CD14-positive monocyte (primary cell): Measurements from ENCODE around the gene REC8. TPM values are rescaled to one million over a fixed set of nuclear protein-coding genes. Genes with fewer than 3 reads are reported as not detected.

ENCODE experiments used
- DNase-seq, 3 donors: peaks; one replicate each; pipeline ENCODE4 v3.0.0-alpha.2; 2011 to 2022
- H2AFZ ChIP-seq: 2 replicates; pipeline ENCODE4 v1.6.0; 2012; ENCODE audit warnings: mild to moderate bottlenecking, low read depth, low read length, inconsistent platforms; ENCODE audit not compliant: insufficient read depth, poor library complexity, severe bottlenecking
- H3K27ac ChIP-seq, 2 donors: 1 replicate in 1 of 2; 2 replicates in 1 of 2; pipeline ENCODE4 v1.5.1; 2012 to 2013; ENCODE audit warnings: low read length in 2 of 2, control low read depth in 1 of 2, inconsistent platforms in 1 of 2, low read depth in 1 of 2, mild to moderate bottlenecking in 1 of 2
- H3K27me3 ChIP-seq, 2 donors: one replicate each; pipeline versions ENCODE4 v1.6.0 to v1.6.1; 2011 to 2013; ENCODE audit warnings: low read length in 2 of 2; ENCODE audit not compliant: control insufficient read depth in 2 of 2, insufficient read depth in 2 of 2
- H3K36me3 ChIP-seq, 2 donors: replicated peaks in 1 of 2; 1 replicate in 1 of 2; 2 replicates in 1 of 2; pipeline versions ENCODE4 v1.5.1 to v1.6.1; 2012 to 2013; ENCODE audit warnings: low read length in 2 of 2, control low read depth in 1 of 2, inconsistent platforms in 1 of 2, mild to moderate bottlenecking in 1 of 2; ENCODE audit not compliant: insufficient read depth in 2 of 2, control insufficient read depth in 1 of 2
- H3K4me1 ChIP-seq, 2 donors: 1 replicate in 1 of 2; 2 replicates in 1 of 2; pipeline versions ENCODE4 v1.5.1 to v1.6.1; 2012 to 2013; ENCODE audit warnings: low read length in 2 of 2, control low read depth in 1 of 2, inconsistent platforms in 1 of 2, mild to moderate bottlenecking in 1 of 2, moderate library complexity in 1 of 2; ENCODE audit not compliant: insufficient read depth in 2 of 2, control insufficient read depth in 1 of 2
- H3K4me2 ChIP-seq: replicated peaks from 2 replicates; pipeline ENCODE3; 2012; ENCODE audit warnings: low read length, moderate library complexity, mild to moderate bottlenecking; ENCODE audit not compliant: poor library complexity, severe bottlenecking; ENCODE audit errors: extremely low read depth
- H3K4me3 ChIP-seq, 3 experiments: fragments of 200-600 bp in 1 of 3; sonication (generic) in 1 of 3; replicated peaks in 1 of 3; 1 replicate in 2 of 3; 2 replicates in 1 of 3; pipeline ENCODE4 v1.5.1; 2011 to 2013; ENCODE audit warnings: low read length in 3 of 3, mild to moderate bottlenecking in 3 of 3, control low read depth in 2 of 3, low read depth in 2 of 3, inconsistent platforms in 1 of 3, moderate library complexity in 1 of 3
- H3K79me2 ChIP-seq: 2 replicates; pipeline ENCODE4 v1.6.0; 2012; ENCODE audit warnings: mild to moderate bottlenecking, control low read depth, inconsistent platforms, low read length, moderate library complexity; ENCODE audit not compliant: insufficient read depth
- H3K9ac ChIP-seq: 2 replicates; pipeline ENCODE4 v1.6.0; 2017; ENCODE audit warnings: low read length, mild to moderate bottlenecking; ENCODE audit not compliant: insufficient read depth, poor library complexity, severe bottlenecking
- H3K9me3 ChIP-seq, 2 donors: replicated peaks in 1 of 2; 1 replicate in 1 of 2; 2 replicates in 1 of 2; pipeline versions ENCODE4 v1.5.1 to v1.6.1; 2012 to 2013; ENCODE audit warnings: low read length in 2 of 2, control low read depth in 1 of 2; ENCODE audit not compliant: control insufficient read depth in 1 of 2, insufficient read depth in 1 of 2
- H4K20me1 ChIP-seq: 2 replicates; pipeline ENCODE4 v1.6.0; 2012; ENCODE audit warnings: mild to moderate bottlenecking, low read length, control low read depth, moderate library complexity; ENCODE audit not compliant: insufficient read depth
- H3K27ac Mint-ChIP-seq, 7 donors: one replicate each; pipeline ENCODE4 v1.8.0; 2020; ENCODE audit warnings: mild to moderate bottlenecking in 7 of 7, mixed read lengths in 7 of 7, moderate library complexity in 6 of 7, inconsistent platforms in 2 of 7
- H3K27me3 Mint-ChIP-seq, 3 donors: one replicate each; pipeline ENCODE4 v1.8.0; 2021 to 2022; ENCODE audit warnings: low read depth in 3 of 3, mild to moderate bottlenecking in 3 of 3, mixed read lengths in 3 of 3, moderate library complexity in 3 of 3, inconsistent platforms in 1 of 3
- H3K36me3 Mint-ChIP-seq, 2 donors: one replicate each; pipeline ENCODE4 v1.8.0; 2020; ENCODE audit warnings: mixed read lengths in 2 of 2, inconsistent platforms in 1 of 2, mild to moderate bottlenecking in 1 of 2
- H3K4me1 Mint-ChIP-seq: one replicate; pipeline ENCODE4 v1.8.0; 2020; ENCODE audit warnings: mild to moderate bottlenecking, mixed read lengths
- H3K4me3 Mint-ChIP-seq, 2 donors: one replicate each; pipeline ENCODE4 v1.8.0; 2020; ENCODE audit warnings: mild to moderate bottlenecking in 2 of 2, mixed read lengths in 2 of 2, moderate library complexity in 1 of 2
- H3K9me3 Mint-ChIP-seq, 7 donors: one replicate each; pipeline ENCODE4 v1.8.0; 2020 to 2022; ENCODE audit warnings: mixed read lengths in 7 of 7, mild to moderate bottlenecking in 6 of 7, moderate library complexity in 6 of 7, inconsistent platforms in 2 of 7
- WGBS: methylation state at CpG from one replicate; pipeline ENCODE4 v1.1.5; 2013; ENCODE audit warnings: missing lambda C conversion rate; ENCODE audit not compliant: insufficient coverage; 5-methylcytosine and 5-hydroxymethylcytosine counted together
- intact Hi-C, 2 donors: fragments of 100-400 bp; cut with micrococcal nuclease; formaldehyde crosslinking; loops; one replicate each; pipeline versions ENCODE4 v1.15.0 to v1.15.1; 2023
- polyA minus RNA-seq: library from RNA; depleted of rRNA, polyadenylated mRNA; stranded (reverse); fragments of >200 nt; gene quantifications from 2 replicates; pipeline ENCODE4 v1.2.3, GENCODE V29; 2012
- polyA plus RNA-seq, 3 donors: library from polyadenylated mRNA; depleted of rRNA in 1 of 3; unstranded in 2 of 3; stranded (reverse) in 1 of 3; fragments of 300-500 nt in 2 of 3; fragments of >200 nt in 1 of 3; fragmentation: Illumina TruSeq in 2 of 3; gene quantifications; 1 replicate in 2 of 3; 2 replicates in 1 of 3; pipeline ENCODE4 v1.2.3, GENCODE V29; 2012 to 2021
- total RNA-seq, 12 experiments: library from RNA in 1 of 12; stranded (reverse) in 1 of 12; fragments of 120-200 nt in 1 of 12; gene quantifications; one replicate each; pipeline ENCODE4 v1.2.4 and lab custom pipeline; 2013 to 2026; ENCODE audit warnings: mixed read lengths in 6 of 12, inconsistent platforms in 1 of 12
- TF ChIP-seq, protein P1 (sequence below): fragments of 200-600 bp; IDR thresholded peaks from one replicate; pipeline ENCODE4 v1.8.0; 2022; ENCODE audit warnings: antibody characterized with exemption, mild to moderate bottlenecking

Gene REC8, protein sequence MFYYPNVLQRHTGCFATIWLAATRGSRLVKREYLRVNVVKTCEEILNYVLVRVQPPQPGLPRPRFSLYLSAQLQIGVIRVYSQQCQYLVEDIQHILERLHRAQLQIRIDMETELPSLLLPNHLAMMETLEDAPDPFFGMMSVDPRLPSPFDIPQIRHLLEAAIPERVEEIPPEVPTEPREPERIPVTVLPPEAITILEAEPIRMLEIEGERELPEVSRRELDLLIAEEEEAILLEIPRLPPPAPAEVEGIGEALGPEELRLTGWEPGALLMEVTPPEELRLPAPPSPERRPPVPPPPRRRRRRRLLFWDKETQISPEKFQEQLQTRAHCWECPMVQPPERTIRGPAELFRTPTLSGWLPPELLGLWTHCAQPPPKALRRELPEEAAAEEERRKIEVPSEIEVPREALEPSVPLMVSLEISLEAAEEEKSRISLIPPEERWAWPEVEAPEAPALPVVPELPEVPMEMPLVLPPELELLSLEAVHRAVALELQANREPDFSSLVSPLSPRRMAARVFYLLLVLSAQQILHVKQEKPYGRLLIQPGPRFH
- 10.2 TPM for total RNA-seq (2013)
- polyA plus RNA-seq (10 to 100 TPM in 1 of 3 donors, 1 to 10 TPM in 2; 1.4 to 46.4 (median 2.3) TPM), polyA minus RNA-seq (10.1 and 10.5 TPM in 2 replicates), total RNA-seq (lab: John Stamatoyannopoulos, UW) (9.2 to 28.5 (median 20.7) reads per million in 11 experiments)

DNA sequence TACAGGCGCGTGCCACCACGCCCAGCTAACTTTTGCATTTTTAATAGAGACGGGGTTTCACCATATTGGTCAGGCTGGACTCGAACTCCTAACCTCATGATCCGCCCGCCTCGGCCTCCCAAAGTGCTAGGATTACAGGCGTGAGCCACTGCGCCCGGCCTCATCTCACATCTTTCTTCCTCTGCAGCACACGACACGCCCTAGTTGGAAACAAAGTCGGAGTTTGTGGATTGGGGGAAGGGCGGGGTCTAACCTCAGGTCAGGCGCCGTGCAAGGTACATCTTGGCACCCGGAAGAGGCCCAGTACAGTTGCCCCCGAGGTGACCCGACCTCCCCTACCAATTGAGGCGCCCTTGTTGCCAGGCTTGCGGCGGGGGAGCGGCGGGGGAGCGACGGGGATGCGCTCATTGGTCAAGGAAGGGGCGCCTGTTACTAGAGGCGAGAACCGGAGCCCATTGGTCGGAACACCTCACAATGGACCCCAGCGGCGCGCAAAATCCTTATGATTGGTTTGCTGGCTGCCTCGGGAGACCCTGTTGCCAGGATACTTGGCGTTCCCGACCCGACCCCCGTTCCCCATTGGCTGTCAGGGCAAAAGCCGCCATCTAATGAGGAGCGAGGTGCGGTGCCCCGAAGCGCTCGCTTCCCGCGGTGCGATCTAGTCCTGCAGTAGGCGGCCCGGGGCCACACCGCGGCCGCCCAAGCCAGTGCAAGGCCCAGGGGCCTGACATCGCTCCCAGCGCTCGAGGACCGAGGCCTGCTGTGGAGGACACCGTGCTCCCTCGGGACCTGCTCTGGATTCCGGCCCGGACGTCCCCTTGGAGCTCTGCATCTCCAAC is at the start of gene REC8:
Gene REC8, plus strand, starts transcription at position 659 of the 839 bp plus-strand sequence. CDS start 473 bp downstream, outside the sequence.
- H3K9me3 Mint-ChIP-seq, result peaks cover 0 to 2% (median 0%) of the 10 kb centered on the region in 7 donors
- H3K36me3 Mint-ChIP-seq, result peaks cover 61 to 79% of the 10 kb centered on the region in 2 donors
- no peaks in the 10 kb centered on the region for H3K9me3 ChIP-seq
- peaks cover 40% of the 10 kb centered on the region for H4K20me1 ChIP-seq
- peak within 1 kb of the TSS; percentile 46 for H2AFZ ChIP-seq
- peaks cover 10 to 19% (median 16%) of the 10 kb centered on the region in 3 donors for H3K27me3 Mint-ChIP-seq
- TF ChIP-seq, protein P1, sequence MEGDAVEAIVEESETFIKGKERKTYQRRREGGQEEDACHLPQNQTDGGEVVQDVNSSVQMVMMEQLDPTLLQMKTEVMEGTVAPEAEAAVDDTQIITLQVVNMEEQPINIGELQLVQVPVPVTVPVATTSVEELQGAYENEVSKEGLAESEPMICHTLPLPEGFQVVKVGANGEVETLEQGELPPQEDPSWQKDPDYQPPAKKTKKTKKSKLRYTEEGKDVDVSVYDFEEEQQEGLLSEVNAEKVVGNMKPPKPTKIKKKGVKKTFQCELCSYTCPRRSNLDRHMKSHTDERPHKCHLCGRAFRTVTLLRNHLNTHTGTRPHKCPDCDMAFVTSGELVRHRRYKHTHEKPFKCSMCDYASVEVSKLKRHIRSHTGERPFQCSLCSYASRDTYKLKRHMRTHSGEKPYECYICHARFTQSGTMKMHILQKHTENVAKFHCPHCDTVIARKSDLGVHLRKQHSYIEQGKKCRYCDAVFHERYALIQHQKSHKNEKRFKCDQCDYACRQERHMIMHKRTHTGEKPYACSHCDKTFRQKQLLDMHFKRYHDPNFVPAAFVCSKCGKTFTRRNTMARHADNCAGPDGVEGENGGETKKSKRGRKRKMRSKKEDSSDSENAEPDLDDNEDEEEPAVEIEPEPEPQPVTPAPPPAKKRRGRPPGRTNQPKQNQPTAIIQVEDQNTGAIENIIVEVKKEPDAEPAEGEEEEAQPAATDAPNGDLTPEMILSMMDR, result no peak
- H3K4me2 ChIP-seq, result peak within 1 kb of the TSS; percentile 71
- H3K9ac ChIP-seq, result peak within 1 kb of the TSS; percentile 17
- H3K36me3 ChIP-seq, result peaks cover 33 to 61% of the 10 kb centered on the region in 2 donors
- H3K27ac ChIP-seq, result no peak within 1 kb of the TSS
- intact Hi-C loops, result no loop called here
- peak within 1 kb of the TSS in 2 of 3 experiments; percentile 11 to 68 for H3K4me3 ChIP-seq
- H3K27me3 ChIP-seq, result no peaks in the 10 kb centered on the region
- H3K4me1 ChIP-seq, result peaks cover 32 to 41% of the 10 kb centered on the region in 2 donors
- H3K4me3 Mint-ChIP-seq, result peak within 1 kb of the TSS; percentile 75 to 86
- peak; percentile 61 to 68 (median 65) for DNase-seq
- 7% methylated on average over 52 of the region's 63 CpGs for WGBS
- H3K4me1 Mint-ChIP-seq, result peaks cover 42% of the 10 kb centered on the region
- peak within 1 kb of the TSS in 6 of 7 donors; percentile 45 to 89 (median 78) for H3K27ac Mint-ChIP-seq
- H3K79me2 ChIP-seq, result no peaks in the 10 kb centered on the region

DNA sequence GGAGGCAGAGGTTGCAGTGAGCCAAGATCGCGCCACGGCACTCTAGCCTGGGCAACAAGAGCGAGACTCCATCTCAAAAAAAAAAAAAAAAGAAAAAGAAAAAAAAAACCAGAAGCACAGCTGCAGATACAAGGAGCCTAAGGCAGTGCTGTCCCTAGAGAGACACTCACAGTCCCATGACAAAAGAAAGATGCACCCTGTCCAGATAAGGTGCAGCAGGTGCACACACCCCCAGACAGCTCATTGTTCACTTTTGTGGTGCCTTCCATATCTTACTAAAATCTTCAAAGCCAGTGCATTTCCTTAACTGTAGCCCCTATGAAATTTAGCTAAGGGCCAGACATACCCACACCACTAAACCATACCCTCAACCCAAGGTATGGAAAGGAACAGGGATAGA is 49.5 kb upstream of the REC8 start:
- no peaks in the 10 kb centered on the region for H4K20me1 ChIP-seq
- no peak overlapping the region for H2AFZ ChIP-seq
- peaks cover 2% of the 10 kb centered on the region for H3K79me2 ChIP-seq
- no CpG with 5 or more reads among the region's 4 CpGs for WGBS
- no peak overlapping the region for H3K4me3 ChIP-seq
- H3K36me3 Mint-ChIP-seq, result peaks cover 59 to 86% of the 10 kb centered on the region in 2 donors
- TF ChIP-seq, protein P1, result no peak
- H3K27ac Mint-ChIP-seq, result no peak overlapping the region
- H3K4me1 Mint-ChIP-seq, result peaks cover 5% of the 10 kb centered on the region
- no peaks in the 10 kb centered on the region for H3K9me3 ChIP-seq
- H3K4me2 ChIP-seq, result no peak overlapping the region
- no peaks in the 10 kb centered on the region for H3K4me1 ChIP-seq
- no peak for DNase-seq
- peaks cover 64 to 74% of the 10 kb centered on the region in 2 donors for H3K36me3 ChIP-seq
- H3K27me3 ChIP-seq, result no peaks in the 10 kb centered on the region
- no peak overlapping the region for H3K9ac ChIP-seq
- no peaks in the 10 kb centered on the region for H3K9me3 Mint-ChIP-seq
- no peak overlapping the region for H3K4me3 Mint-ChIP-seq
- no peak overlapping the region for H3K27ac ChIP-seq
- H3K27me3 Mint-ChIP-seq, result peaks cover 0 to 5% (median 0%) of the 10 kb centered on the region in 3 donors
- intact Hi-C loops, result no loop called here
